ENCODE measurements around the gene PPA2.

DNA sequence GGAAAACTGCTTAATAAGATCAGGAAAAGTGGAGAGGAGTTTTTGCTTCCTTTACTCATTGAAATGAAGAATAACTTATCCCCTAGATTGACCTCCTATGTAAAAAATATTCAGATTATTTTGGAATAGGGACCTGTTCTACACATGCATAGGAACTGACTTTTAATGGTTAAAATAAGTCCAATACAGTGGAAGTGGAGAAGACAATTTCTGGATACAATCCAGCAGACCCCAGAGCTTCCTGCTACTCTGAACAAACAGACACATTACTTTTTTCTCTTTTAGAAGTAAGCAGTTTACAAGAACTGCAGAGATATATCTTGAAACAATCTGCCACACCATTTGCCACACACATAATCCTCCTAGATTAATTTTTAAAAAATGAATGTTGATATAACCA, 129.7 kb downstream of the PPA2 start:
- TF ChIP-seq, protein P1, sequence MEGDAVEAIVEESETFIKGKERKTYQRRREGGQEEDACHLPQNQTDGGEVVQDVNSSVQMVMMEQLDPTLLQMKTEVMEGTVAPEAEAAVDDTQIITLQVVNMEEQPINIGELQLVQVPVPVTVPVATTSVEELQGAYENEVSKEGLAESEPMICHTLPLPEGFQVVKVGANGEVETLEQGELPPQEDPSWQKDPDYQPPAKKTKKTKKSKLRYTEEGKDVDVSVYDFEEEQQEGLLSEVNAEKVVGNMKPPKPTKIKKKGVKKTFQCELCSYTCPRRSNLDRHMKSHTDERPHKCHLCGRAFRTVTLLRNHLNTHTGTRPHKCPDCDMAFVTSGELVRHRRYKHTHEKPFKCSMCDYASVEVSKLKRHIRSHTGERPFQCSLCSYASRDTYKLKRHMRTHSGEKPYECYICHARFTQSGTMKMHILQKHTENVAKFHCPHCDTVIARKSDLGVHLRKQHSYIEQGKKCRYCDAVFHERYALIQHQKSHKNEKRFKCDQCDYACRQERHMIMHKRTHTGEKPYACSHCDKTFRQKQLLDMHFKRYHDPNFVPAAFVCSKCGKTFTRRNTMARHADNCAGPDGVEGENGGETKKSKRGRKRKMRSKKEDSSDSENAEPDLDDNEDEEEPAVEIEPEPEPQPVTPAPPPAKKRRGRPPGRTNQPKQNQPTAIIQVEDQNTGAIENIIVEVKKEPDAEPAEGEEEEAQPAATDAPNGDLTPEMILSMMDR (IDR thresholded peaks at IDR 0.05; ENCODE audit: insufficient read depth, low read length): no peak
- TF ChIP-seq POLR2AphosphoS5 (IDR thresholded peaks at IDR 0.05; ENCODE audit: low read depth) (no peak), SPI1 (IDR thresholded peaks at IDR 0.05; ENCODE audit: borderline replicate concordance, low read depth) (no peak)
- TF ChIP-seq, protein P2, sequence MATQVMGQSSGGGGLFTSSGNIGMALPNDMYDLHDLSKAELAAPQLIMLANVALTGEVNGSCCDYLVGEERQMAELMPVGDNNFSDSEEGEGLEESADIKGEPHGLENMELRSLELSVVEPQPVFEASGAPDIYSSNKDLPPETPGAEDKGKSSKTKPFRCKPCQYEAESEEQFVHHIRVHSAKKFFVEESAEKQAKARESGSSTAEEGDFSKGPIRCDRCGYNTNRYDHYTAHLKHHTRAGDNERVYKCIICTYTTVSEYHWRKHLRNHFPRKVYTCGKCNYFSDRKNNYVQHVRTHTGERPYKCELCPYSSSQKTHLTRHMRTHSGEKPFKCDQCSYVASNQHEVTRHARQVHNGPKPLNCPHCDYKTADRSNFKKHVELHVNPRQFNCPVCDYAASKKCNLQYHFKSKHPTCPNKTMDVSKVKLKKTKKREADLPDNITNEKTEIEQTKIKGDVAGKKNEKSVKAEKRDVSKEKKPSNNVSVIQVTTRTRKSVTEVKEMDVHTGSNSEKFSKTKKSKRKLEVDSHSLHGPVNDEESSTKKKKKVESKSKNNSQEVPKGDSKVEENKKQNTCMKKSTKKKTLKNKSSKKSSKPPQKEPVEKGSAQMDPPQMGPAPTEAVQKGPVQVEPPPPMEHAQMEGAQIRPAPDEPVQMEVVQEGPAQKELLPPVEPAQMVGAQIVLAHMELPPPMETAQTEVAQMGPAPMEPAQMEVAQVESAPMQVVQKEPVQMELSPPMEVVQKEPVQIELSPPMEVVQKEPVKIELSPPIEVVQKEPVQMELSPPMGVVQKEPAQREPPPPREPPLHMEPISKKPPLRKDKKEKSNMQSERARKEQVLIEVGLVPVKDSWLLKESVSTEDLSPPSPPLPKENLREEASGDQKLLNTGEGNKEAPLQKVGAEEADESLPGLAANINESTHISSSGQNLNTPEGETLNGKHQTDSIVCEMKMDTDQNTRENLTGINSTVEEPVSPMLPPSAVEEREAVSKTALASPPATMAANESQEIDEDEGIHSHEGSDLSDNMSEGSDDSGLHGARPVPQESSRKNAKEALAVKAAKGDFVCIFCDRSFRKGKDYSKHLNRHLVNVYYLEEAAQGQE (IDR thresholded peaks at IDR 0.05; ENCODE audit: insufficient replicate concordance, low read depth): no peak

Measured in HL-60 (cell line).